ENCODE results near the gene ZBTB7B.

Gene ZBTB7B

DNA sequence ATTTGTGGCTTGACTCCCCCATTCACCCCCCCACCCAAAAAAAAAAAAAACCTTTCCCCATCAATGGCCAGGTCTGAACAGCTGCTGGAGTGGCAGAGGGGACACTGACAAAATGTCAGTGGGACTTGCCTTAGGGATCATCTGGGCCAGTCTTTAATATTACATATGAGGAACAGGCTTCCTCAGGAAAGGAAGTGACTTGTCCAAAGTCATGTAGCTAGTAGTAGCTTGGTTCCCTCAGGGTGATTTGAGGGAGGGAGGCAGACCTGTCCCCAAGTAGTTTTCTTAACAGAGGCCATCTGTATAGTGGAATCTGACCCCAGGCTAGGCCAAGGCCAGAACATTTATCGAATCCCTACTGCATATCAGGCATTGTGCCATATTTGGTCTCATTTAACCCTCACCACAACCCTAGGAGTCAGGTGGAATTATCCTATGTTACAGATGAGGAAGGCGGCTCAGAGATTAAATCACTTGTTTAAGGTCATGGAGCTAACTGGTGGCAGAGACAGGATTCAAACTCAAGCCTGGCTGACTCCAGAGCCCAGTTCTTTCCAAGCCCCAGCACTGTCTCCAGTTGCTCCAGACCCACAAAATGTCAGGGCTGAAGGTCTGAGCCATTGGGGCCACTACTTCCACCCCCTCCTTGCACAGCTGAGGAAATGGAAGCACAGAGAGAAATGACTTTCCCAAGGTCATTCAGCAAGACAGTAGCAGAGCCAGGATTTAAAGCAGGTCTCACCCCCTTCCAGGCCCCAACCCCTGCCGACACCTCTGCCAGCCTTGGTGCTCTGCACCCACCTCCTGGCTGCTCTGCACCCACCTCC, 10.4 kb downstream of the ZBTB7B start:
- H3K79me2 ChIP-seq (ENCODE audit: control insufficient read depth, insufficient read depth, low read length) = no peaks in the 10 kb centered on the region
- peaks cover 20% of the 10 kb centered on the region for H3K4me1 ChIP-seq (ENCODE audit: control insufficient read depth, low read depth, low read length)
- no peak overlapping the region for H3K4me3 ChIP-seq (ENCODE audit: low read length)
- no peak overlapping the region for H3K4me2 ChIP-seq (ENCODE audit: low read length)
- H3K4ac ChIP-seq (ENCODE audit: low read depth, low read length) = no peak overlapping the region
- H3K79me1 ChIP-seq (ENCODE audit: low read length) = peaks cover 2% of the 10 kb centered on the region
- peak overlapping the region; percentile 62 for H3K56ac ChIP-seq (ENCODE audit: low read length)
- no peak overlapping the region for H4K8ac ChIP-seq (ENCODE audit: low read depth, low read length)
- H2BK15ac ChIP-seq (replicated peaks; ENCODE audit: low read depth) = no peak overlapping the region
- no peak overlapping the region for H3K23ac ChIP-seq (ENCODE audit: low read length)
- H3K18ac ChIP-seq (ENCODE audit: low read length) = no peak overlapping the region
- H3K36me3 ChIP-seq (ENCODE audit: control insufficient read depth, insufficient read depth, low read length) = no peaks in the 10 kb centered on the region
- WGBS (ENCODE audit: extremely low coverage, insufficient coverage, low lambda C conversion rate) = no CpG with 5 or more reads among the region's 3 CpGs
- no peak overlapping the region for H3K9ac ChIP-seq (ENCODE audit: low read length)
- no peaks in the 10 kb centered on the region for H3K27me3 ChIP-seq (ENCODE audit: insufficient read depth, low read length, poor library complexity)
- H2BK120ac ChIP-seq (ENCODE audit: low read depth, low read length) = no peak overlapping the region
- no peak overlapping the region for H2AK5ac ChIP-seq (ENCODE audit: low read length)
- no peak for DNase-seq
- H4K5ac ChIP-seq (ENCODE audit: low read length) = no peak overlapping the region
- no peak overlapping the region for H2BK5ac ChIP-seq (ENCODE audit: low read length)
- H3K27ac ChIP-seq (ENCODE audit: low read depth, low read length) = no peak overlapping the region

GRCh38 chr1:155013632-155014031, 11.0 kb downstream of the ZBTB7B start:
- Histone ChIP-seq H4K5ac (ENCODE audit: low read length) (no peak overlapping the region), H2AK5ac (ENCODE audit: low read length) (no peak overlapping the region), H3K79me1 (ENCODE audit: low read length) (peaks cover 2% of the 10 kb centered on the region), H3K18ac (ENCODE audit: low read length) (no peak overlapping the region), H3K36me3 (ENCODE audit: control insufficient read depth, insufficient read depth, low read length) (no peaks in the 10 kb centered on the region), H3K4me1 (ENCODE audit: control insufficient read depth, low read depth, low read length) (peaks cover 16% of the 10 kb centered on the region), H4K8ac (ENCODE audit: low read depth, low read length) (no peak overlapping the region), H3K9ac (ENCODE audit: low read length) (no peak overlapping the region), H3K4me2 (ENCODE audit: low read length) (no peak overlapping the region), H3K79me2 (ENCODE audit: control insufficient read depth, insufficient read depth, low read length) (no peaks in the 10 kb centered on the region), H2BK5ac (ENCODE audit: low read length) (no peak overlapping the region), H3K27ac (ENCODE audit: low read depth, low read length) (no peak overlapping the region), H3K23ac (ENCODE audit: low read length) (no peak overlapping the region), H3K56ac (ENCODE audit: low read length) (peak overlapping the region; percentile 62), H2BK120ac (ENCODE audit: low read depth, low read length) (no peak overlapping the region), H3K4me3 (ENCODE audit: low read length) (no peak overlapping the region), H2BK15ac (replicated peaks; ENCODE audit: low read depth) (no peak overlapping the region), H3K27me3 (ENCODE audit: insufficient read depth, low read length, poor library complexity) (no peaks in the 10 kb centered on the region), H3K4ac (ENCODE audit: low read depth, low read length) (no peak overlapping the region)
- no CpG with 5 or more reads among the region's 8 CpGs for WGBS (ENCODE audit: extremely low coverage, insufficient coverage, low lambda C conversion rate)
- peak; percentile 33 for DNase-seq

GRCh38 chr1:155014709-155015508, 12.3 kb downstream of the ZBTB7B start:
- no peak overlapping the region for H4K8ac ChIP-seq (ENCODE audit: low read depth, low read length)
- no peak overlapping the region for H2BK120ac ChIP-seq (ENCODE audit: low read depth, low read length)
- no peak overlapping the region for H2BK5ac ChIP-seq (ENCODE audit: low read length)
- no peak overlapping the region for H3K4me2 ChIP-seq (ENCODE audit: low read length)
- H3K9ac ChIP-seq (ENCODE audit: low read length) = no peak overlapping the region
- H3K79me1 ChIP-seq (ENCODE audit: low read length) = peaks cover 2% of the 10 kb centered on the region
- no peak for DNase-seq
- no peaks in the 10 kb centered on the region for H3K27me3 ChIP-seq (ENCODE audit: insufficient read depth, low read length, poor library complexity)
- H3K4me3 ChIP-seq (ENCODE audit: low read length) = no peak overlapping the region
- no peak overlapping the region for H4K5ac ChIP-seq (ENCODE audit: low read length)
- no peak overlapping the region for H3K4ac ChIP-seq (ENCODE audit: low read depth, low read length)
- no peak overlapping the region for H3K18ac ChIP-seq (ENCODE audit: low read length)
- H3K36me3 ChIP-seq (ENCODE audit: control insufficient read depth, insufficient read depth, low read length) = no peaks in the 10 kb centered on the region
- H3K27ac ChIP-seq (ENCODE audit: low read depth, low read length) = no peak overlapping the region
- peaks cover 15% of the 10 kb centered on the region for H3K4me1 ChIP-seq (ENCODE audit: control insufficient read depth, low read depth, low read length)
- H2BK15ac ChIP-seq (replicated peaks; ENCODE audit: low read depth) = no peak overlapping the region
- H3K79me2 ChIP-seq (ENCODE audit: control insufficient read depth, insufficient read depth, low read length) = no peaks in the 10 kb centered on the region
- WGBS (ENCODE audit: extremely low coverage, insufficient coverage, low lambda C conversion rate) = no CpG with 5 or more reads among the region's 31 CpGs
- H3K56ac ChIP-seq (ENCODE audit: low read length) = no peak overlapping the region
- no peak overlapping the region for H2AK5ac ChIP-seq (ENCODE audit: low read length)
- H3K23ac ChIP-seq (ENCODE audit: low read length) = no peak overlapping the region

DNA sequence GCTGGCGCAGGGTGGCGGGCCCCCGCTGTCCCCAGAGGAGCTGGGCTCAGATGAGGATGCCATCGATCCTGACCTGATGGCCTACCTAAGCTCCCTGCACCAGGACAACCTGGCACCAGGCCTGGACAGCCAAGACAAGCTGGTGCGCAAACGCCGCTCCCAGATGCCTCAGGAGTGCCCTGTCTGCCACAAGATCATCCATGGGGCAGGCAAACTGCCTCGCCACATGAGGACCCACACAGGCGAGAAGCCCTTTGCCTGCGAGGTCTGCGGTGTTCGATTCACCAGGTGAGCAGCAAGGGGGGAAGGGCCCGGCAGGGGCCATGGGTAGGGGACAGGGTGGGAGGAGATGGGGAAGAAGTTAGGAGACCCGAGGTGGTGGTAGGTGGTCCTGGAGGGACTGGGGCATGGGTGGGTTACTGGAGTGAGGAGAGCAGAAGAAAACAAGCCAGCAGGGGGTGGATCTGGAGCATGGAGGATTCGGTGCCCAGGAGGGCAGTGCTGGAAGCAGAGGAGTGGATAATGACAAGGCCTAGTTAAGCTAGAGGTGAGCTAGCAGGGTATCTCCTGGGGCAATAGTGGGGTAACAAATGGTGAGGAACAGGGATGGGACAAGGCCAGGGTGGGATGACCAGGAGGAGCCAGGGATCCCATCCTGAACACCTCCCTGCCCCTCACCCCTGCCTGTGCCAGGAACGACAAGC, 13.1 kb downstream of the ZBTB7B start:
- Histone ChIP-seq H2BK15ac (replicated peaks; ENCODE audit: low read depth) (no peak overlapping the region), H3K18ac (ENCODE audit: low read length) (no peak overlapping the region), H3K4ac (ENCODE audit: low read depth, low read length) (no peak overlapping the region), H2BK5ac (ENCODE audit: low read length) (no peak overlapping the region), H3K79me1 (ENCODE audit: low read length) (peaks cover 2% of the 10 kb centered on the region), H3K27me3 (ENCODE audit: insufficient read depth, low read length, poor library complexity) (no peaks in the 10 kb centered on the region), H4K5ac (ENCODE audit: low read length) (no peak overlapping the region), H3K27ac (ENCODE audit: low read depth, low read length) (no peak overlapping the region), H2AK5ac (ENCODE audit: low read length) (no peak overlapping the region), H3K4me3 (ENCODE audit: low read length) (no peak overlapping the region), H3K9ac (ENCODE audit: low read length) (no peak overlapping the region), H3K23ac (ENCODE audit: low read length) (no peak overlapping the region), H3K36me3 (ENCODE audit: control insufficient read depth, insufficient read depth, low read length) (no peaks in the 10 kb centered on the region), H3K56ac (ENCODE audit: low read length) (no peak overlapping the region), H3K4me1 (ENCODE audit: control insufficient read depth, low read depth, low read length) (peaks cover 15% of the 10 kb centered on the region), H3K4me2 (ENCODE audit: low read length) (no peak overlapping the region), H4K8ac (ENCODE audit: low read depth, low read length) (no peak overlapping the region), H2BK120ac (ENCODE audit: low read depth, low read length) (no peak overlapping the region), H3K79me2 (ENCODE audit: control insufficient read depth, insufficient read depth, low read length) (no peaks in the 10 kb centered on the region)
- WGBS (ENCODE audit: extremely low coverage, insufficient coverage, low lambda C conversion rate) = no CpG with 5 or more reads among the region's 16 CpGs
- DNase-seq = no peak

GRCh38 chr1:155016231-155016831, 13.7 kb downstream of the ZBTB7B start:
- H2AK5ac ChIP-seq (ENCODE audit: low read length) = no peak overlapping the region
- no peak overlapping the region for H2BK120ac ChIP-seq (ENCODE audit: low read depth, low read length)
- DNase-seq = no peak
- H3K36me3 ChIP-seq (ENCODE audit: control insufficient read depth, insufficient read depth, low read length) = no peaks in the 10 kb centered on the region
- peak overlapping the region; percentile 19 for H3K18ac ChIP-seq (ENCODE audit: low read length)
- WGBS (ENCODE audit: extremely low coverage, insufficient coverage, low lambda C conversion rate) = no CpG with 5 or more reads among the region's 26 CpGs
- H3K79me1 ChIP-seq (ENCODE audit: low read length) = peaks cover 2% of the 10 kb centered on the region
- H3K79me2 ChIP-seq (ENCODE audit: control insufficient read depth, insufficient read depth, low read length) = no peaks in the 10 kb centered on the region
- peak overlapping the region; percentile 25 for H3K4ac ChIP-seq (ENCODE audit: low read depth, low read length)
- no peak overlapping the region for H3K23ac ChIP-seq (ENCODE audit: low read length)
- H3K56ac ChIP-seq (ENCODE audit: low read length) = peak overlapping the region; percentile 94
- no peaks in the 10 kb centered on the region for H3K27me3 ChIP-seq (ENCODE audit: insufficient read depth, low read length, poor library complexity)
- no peak overlapping the region for H3K4me2 ChIP-seq (ENCODE audit: low read length)
- peaks cover 15% of the 10 kb centered on the region for H3K4me1 ChIP-seq (ENCODE audit: control insufficient read depth, low read depth, low read length)
- H2BK5ac ChIP-seq (ENCODE audit: low read length) = no peak overlapping the region
- no peak overlapping the region for H4K8ac ChIP-seq (ENCODE audit: low read depth, low read length)
- H4K5ac ChIP-seq (ENCODE audit: low read length) = no peak overlapping the region
- no peak overlapping the region for H3K4me3 ChIP-seq (ENCODE audit: low read length)
- H3K9ac ChIP-seq (ENCODE audit: low read length) = no peak overlapping the region
- no peak overlapping the region for H2BK15ac ChIP-seq (replicated peaks; ENCODE audit: low read depth)
- H3K27ac ChIP-seq (ENCODE audit: low read depth, low read length) = peak overlapping the region; percentile 76

Data from mesendoderm (in vitro differentiated cells).